ENCODE results near the gene STK32B.

Gene STK32B

GRCh38 chr4:5365071-5366008 is 314.1 kb downstream of the STK32B start:
- DNase-seq (ENCODE audit: low spot score): no peak

- no peak for DNase-seq (ENCODE audit: low spot score)
Measured at GRCh38 chr4:5366009-5366386, 314.7 kb downstream of the STK32B start.

- no peak for DNase-seq (ENCODE audit: low spot score)
Measured at GRCh38 chr4:5366421-5366820, 315.1 kb downstream of the STK32B start.

- DNase-seq (ENCODE audit: low spot score): no peak
Measured at GRCh38 chr4:5368426-5368825, 317.1 kb downstream of the STK32B start.

- no peak for DNase-seq (ENCODE audit: low spot score)
Measured at GRCh38 chr4:5370286-5370685, 319.0 kb downstream of the STK32B start.

GRCh38 chr4:5371415-5372190 is 320.3 kb downstream of the STK32B start:
- no peak for DNase-seq (ENCODE audit: low spot score)

- DNase-seq (ENCODE audit: low spot score): no peak
Measured at GRCh38 chr4:5372198-5372597, 320.9 kb downstream of the STK32B start.

GRCh38 chr4:5373327-5373726 is 322.0 kb downstream of the STK32B start:
- no peak for DNase-seq (ENCODE audit: low spot score)

- DNase-seq (ENCODE audit: low spot score): no peak
Measured at GRCh38 chr4:5374592-5374991, 323.3 kb downstream of the STK32B start.

GRCh38 chr4:5374994-5375393 is 323.7 kb downstream of the STK32B start:
- DNase-seq (ENCODE audit: low spot score): no peak

- DNase-seq (ENCODE audit: low spot score): no peak
Measured at GRCh38 chr4:5376015-5376414, 324.7 kb downstream of the STK32B start.

- DNase-seq (ENCODE audit: low spot score): no peak
Measured at GRCh38 chr4:5378002-5378401, 326.7 kb downstream of the STK32B start.

GRCh38 chr4:5379895-5380294 is 328.6 kb downstream of the STK32B start:
- DNase-seq (ENCODE audit: low spot score): no peak

GRCh38 chr4:5381961-5382441 is 330.7 kb downstream of the STK32B start:
- no peak for DNase-seq (ENCODE audit: low spot score)

GRCh38 chr4:5383191-5383980 is 332.1 kb downstream of the STK32B start:
- no peak for DNase-seq (ENCODE audit: low spot score)

- DNase-seq (ENCODE audit: low spot score): no peak
Measured at GRCh38 chr4:5385741-5386311, 334.5 kb downstream of the STK32B start.

GRCh38 chr4:5386921-5387320 is 335.6 kb downstream of the STK32B start:
- DNase-seq (ENCODE audit: low spot score): no peak

GRCh38 chr4:5387457-5387856 is 336.2 kb downstream of the STK32B start:
- no peak for DNase-seq (ENCODE audit: low spot score)

- DNase-seq (ENCODE audit: low spot score): no peak
Measured at GRCh38 chr4:5389756-5390310, 338.6 kb downstream of the STK32B start.

- no peak for DNase-seq (ENCODE audit: low spot score)
Measured at GRCh38 chr4:5391492-5391891, 340.2 kb downstream of the STK32B start.

- no peak for DNase-seq (ENCODE audit: low spot score)
Measured at GRCh38 chr4:5393911-5394513, 342.7 kb downstream of the STK32B start.

Data from germinal center (tissue), 1 donor.